ENCODE results near the gene GSK3A.

GSK3A gene

DNA sequence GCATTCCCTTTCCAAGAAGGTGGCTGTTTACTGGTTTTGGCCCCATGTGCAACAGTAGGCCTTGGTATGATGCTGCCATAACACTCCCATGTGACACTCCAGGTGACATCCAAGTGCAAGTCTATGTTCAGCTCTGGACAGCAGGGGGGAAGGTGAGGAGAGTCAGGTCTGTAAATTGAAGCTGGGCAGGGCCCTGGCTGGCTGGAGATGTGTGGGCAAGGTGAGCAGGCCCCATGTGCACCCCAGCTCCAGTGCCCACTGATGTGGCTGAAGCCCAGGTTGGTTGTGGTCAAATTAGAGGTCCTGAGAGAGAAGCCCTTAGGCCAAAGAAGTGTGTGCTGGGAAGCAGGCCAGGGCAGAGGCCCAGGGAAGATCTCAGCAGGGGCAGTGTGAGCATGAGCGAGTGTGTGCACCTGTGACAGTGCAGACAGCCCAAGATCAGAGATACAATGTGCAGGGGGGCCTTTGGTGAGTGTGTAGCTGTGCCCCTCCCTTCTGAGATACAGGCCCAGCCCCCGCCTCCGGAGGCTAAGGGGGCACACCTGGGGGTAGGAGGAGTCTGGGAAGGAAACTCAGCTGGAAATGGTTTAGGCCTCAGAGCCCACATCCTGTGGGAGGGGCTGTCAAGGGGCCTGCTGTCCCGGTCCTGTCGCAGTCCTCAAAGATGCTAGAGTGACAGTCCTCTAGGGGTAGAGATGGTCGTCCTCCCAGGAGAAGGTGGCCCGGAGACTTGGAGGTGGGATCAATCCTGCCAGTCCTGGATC lies 43.5 kb downstream of the GSK3A start:
- no peak for DNase-seq (ENCODE audit: low read depth)

DNA sequence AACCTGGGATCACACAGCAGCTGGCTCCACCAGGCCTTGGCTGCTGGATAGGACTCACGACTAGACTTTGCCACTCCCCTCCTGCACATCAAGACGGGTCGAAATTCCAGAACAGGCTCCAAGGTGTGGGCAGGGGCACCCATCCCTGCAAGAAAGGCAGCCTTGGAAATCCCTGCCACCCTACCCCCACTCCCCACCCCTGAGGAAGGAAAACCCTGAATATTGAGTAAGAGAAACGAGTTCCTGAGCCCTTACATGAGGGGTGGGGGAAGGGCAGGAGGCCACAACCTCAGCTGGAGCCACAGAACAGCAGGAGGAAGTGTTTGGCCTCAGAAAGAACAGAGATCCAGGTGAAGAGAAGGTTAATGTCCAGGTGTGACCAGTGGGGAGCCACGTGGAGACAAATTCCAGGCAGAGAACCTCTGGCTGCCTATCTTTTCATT lies 45.0 kb downstream of the GSK3A start:
- no peak for DNase-seq (ENCODE audit: low read depth)

DNA sequence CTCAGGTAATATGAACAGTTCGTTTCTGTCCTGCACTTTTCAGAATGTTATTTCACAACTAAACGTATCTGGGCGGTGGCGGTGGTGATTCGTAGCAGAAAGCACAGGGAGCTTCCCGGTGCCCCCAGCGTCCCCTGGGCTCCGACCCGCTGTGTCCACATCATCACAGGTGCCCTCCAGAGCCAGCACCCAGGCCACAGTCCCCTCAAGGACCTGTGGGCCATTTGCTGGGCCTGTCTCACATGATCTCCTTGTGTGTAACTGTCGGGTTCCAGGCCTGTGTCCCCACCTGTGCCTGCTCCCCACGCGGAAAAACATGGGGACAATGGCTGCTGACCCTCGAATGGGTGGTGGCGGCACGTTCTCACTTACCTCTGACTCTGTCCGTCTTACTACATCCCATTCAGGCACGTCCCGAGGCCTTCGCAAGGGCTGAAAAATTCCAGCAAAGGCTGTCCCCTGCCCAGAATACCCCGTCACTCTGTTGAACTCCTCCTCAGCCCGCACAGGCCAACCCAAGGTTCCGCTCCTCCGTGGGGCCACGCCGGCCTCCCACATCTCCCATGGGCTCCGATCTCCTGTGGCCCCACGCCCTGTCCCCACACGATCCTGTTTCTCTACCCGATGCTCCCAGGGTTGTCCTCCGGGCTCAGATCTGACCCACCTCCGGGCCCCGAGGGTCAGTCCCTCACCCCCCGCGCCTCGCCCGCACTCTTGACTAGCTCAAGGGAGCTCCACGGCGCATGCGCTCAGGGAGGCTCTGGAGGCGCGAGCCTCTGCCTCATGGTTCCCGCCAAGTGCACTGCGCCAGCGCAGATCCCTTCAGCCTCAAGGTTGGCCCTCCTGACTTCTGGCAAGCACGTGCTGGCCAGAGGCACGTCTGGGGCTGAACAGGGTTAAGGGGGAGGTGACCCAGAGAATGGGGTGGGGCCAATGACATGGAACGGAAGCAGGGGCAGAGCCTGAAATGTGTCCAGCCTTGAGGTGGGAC lies 46.1 kb downstream of the GSK3A start:
- DNase-seq (ENCODE audit: low read depth): no peak

DNA sequence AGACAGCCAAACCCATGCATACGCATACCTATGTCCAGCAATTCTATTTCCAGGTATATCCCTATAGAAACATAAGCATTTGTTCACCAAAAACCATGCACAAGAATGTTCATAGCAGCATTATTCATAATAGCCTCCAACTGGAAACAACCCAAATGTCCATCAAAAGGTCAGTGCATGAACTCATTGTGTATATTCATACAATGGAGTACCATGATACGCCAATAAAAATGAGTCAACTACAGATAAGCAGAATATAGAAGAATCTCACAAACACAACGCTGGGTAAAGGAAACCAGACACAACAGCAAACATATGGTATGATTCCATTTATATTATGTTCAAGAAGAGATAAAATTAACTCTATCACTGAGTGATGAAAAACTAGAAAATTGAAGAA lies 48.7 kb downstream of the GSK3A start:
- no peak for DNase-seq (ENCODE audit: low read depth)

DNA sequence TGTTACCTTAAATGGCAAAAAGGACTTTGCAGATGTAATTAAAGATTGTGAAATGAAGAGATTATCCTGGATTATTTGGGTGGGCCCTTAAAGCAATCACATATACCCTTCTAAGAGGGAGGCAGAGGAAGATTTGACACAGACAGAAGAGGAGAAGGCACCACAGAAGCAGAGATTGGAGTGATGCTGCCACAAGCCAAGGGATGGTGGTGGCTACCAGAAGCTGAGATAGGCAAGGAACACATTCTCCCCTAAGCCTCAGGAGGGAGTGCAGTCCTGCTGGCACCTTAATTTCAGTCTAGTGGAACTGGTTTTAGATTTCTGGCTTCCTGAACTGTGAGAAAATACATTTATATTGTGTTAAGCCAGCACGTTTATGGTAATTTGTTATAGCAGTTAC lies 49.1 kb downstream of the GSK3A start:
- DNase-seq (ENCODE audit: low read depth): no peak

GRCh38 chr19:42191855-42192254 lies 50.5 kb downstream of the GSK3A start:
- no peak for DNase-seq (ENCODE audit: low read depth)

GRCh38 chr19:42191330-42191729 lies 51.1 kb downstream of the GSK3A start:
- DNase-seq (ENCODE audit: low read depth): no peak

DNA sequence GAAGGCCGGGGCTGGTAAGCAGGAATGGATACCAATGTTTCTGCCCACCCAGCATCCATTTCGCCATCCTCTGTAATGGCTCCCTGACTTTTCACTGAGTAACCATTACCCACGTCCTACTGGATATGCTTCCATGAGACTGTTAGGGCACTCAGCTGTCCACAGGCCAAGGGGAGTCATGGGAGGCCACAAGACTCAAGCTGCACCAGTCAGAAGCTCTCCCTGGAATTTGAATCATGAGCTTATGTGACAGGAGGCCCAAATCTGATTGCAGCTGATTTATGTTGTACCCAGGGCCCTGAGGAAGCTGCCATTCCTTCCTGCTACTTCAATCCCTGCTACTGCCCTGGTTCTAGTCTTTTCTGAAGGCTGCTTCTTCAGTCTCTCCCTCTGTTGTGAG lies 53.3 kb downstream of the GSK3A start:
- DNase-seq (ENCODE audit: low read depth): no peak

DNA sequence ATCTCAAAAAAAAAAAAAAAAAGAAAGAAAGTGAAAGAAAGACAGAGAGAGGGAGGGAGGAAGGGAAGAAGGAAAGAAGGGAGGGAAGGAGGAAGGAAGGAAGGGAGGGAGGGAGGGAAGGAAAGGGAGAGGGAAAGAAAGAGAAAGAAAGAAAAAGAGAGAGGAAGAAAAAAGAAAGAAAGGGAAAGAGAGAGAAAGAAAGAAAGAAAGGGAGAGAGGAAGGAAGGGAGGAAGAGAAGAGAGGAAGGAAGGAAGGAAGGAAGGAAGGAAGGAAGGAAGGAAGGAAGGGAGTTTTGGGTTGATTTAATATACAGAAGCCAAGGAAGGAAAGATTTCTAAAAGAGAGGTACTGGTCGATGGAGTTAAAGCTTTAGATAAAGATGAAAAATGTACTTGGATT lies 53.7 kb downstream of the GSK3A start:
- no peak for DNase-seq (ENCODE audit: low read depth)

DNA sequence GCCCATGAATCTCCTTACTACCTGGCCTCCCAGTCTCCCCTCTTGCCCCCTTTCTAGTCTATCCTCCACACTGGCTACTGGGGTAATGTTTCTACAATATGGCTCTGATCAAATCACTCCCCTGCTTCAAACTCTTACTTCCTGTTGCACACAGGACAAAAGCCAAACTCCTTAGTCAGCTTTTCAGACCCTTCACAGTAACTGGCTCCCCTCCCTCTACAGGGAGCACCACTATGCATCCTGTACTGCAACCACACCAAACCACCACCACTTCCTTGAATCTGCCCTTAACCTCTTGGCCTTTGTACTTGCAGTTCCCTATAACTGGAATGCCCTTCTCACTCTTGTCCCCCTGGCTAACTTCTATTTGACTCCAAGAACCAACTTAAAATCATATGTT lies 57.1 kb downstream of the GSK3A start:
- DNase-seq (ENCODE audit: low read depth): no peak

- DNase-seq (ENCODE audit: low read depth): peak; percentile 50
These were observed 58.0 kb downstream of the GSK3A start for GRCh38 chr19:42184401-42184861.
